ENCODE data around the gene RRBP1. TPM values are rescaled to one million over a fixed set of nuclear protein-coding genes. Genes with fewer than 3 reads are reported as not detected.

RRBP1 gene
- total and polyA plus RNA-seq, 4 donors, result 75.4 to 202 (median 130) TPM

GRCh38 chr20:17645010-17645409 is 37.0 kb downstream of the RRBP1 start:
- Histone ChIP-seq H3K4me1 (ENCODE audit: control insufficient read depth in 4 of 4, insufficient read depth in 4 of 4, low read length in 3 of 4) (peaks cover 17 to 85% (median 76%) of the 10 kb centered on the region in 4 donors), H3K27ac (ENCODE audit: low read depth in 1 of 2, low read length in 2 of 2) (no peak overlapping the region), H3K4me3 (ENCODE audit: low read depth in 1 of 3, low read length in 3 of 3) (no peak overlapping the region), H3K36me3 (ENCODE audit: control insufficient read depth in 4 of 4, insufficient read depth in 3 of 4, low read depth in 1 of 4, low read length in 3 of 4) (peaks cover 11 to 27% (median 20%) of the 10 kb centered on the region in 4 donors), H3K9me3 (ENCODE audit: control insufficient read depth in 4 of 4, low read length in 3 of 4) (no peaks in the 10 kb centered on the region), H3K27me3 (ENCODE audit: control insufficient read depth in 4 of 4, insufficient read depth in 4 of 4, low read length in 3 of 4) (no peaks in the 10 kb centered on the region), H3K9ac (ENCODE audit: low read depth in 1 of 2, low read length in 2 of 2) (no peak overlapping the region)
- no peak for DNase-seq (ENCODE audit: low spot score)
- WGBS, result 93% methylated on average over 14 of the region's 14 CpGs
- TF ChIP-seq SP1 (IDR thresholded peaks at IDR 0.05) (no peak), REST (IDR thresholded peaks at IDR 0.05) (no peak), NR2F2 (IDR thresholded peaks at IDR 0.05) (no peak), CTCF (IDR thresholded peaks at IDR 0.05; ENCODE audit: low read depth, low read length, missing input control) (no peak), JUND (IDR thresholded peaks at IDR 0.05) (no peak), HNF4A (conservative IDR thresholded peaks at IDR 0.05) (no peak), RXRA (IDR thresholded peaks at IDR 0.05) (no peak), EGR1 (IDR thresholded peaks at IDR 0.05; ENCODE audit: low read depth in 2 of 2) (no peak)

GRCh38 chr20:17644451-17644850 is 37.6 kb downstream of the RRBP1 start:
- H3K27ac ChIP-seq (ENCODE audit: low read depth in 1 of 2, low read length in 2 of 2), result no peak overlapping the region
- H3K9ac ChIP-seq (ENCODE audit: low read depth in 1 of 2, low read length in 2 of 2), result no peak overlapping the region
- TF ChIP-seq EGR1 (IDR thresholded peaks at IDR 0.05; ENCODE audit: low read depth in 2 of 2) (no peak), HNF4G (IDR thresholded peaks at IDR 0.05) (no peak), GABPA (IDR thresholded peaks at IDR 0.05 in 1 of 2, conservative IDR thresholded peaks at IDR 0.05 in 1 of 2) (no peak), YY1 (IDR thresholded peaks at IDR 0.05) (no peak), ATF3 (IDR thresholded peaks at IDR 0.05) (no peak), NR2F2 (IDR thresholded peaks at IDR 0.05) (no peak), SP1 (IDR thresholded peaks at IDR 0.05) (no peak), RXRA (IDR thresholded peaks at IDR 0.05) (no peak), MAX (IDR thresholded peaks at IDR 0.05) (no peak), TAF1 (conservative IDR thresholded peaks at IDR 0.05) (no peak), HNF4A (conservative IDR thresholded peaks at IDR 0.05) (no peak), FOXA1 (IDR thresholded peaks at IDR 0.05) (no peak), CTCF (IDR thresholded peaks at IDR 0.05; ENCODE audit: low read depth, low read length, missing input control) (no peak), REST (IDR thresholded peaks at IDR 0.05) (no peak), FOXA2 (IDR thresholded peaks at IDR 0.05) (no peak), JUND (IDR thresholded peaks at IDR 0.05) (no peak), ZBTB33 (IDR thresholded peaks at IDR 0.05) (no peak), RAD21 (IDR thresholded peaks at IDR 0.05) (no peak)
- no peaks in the 10 kb centered on the region for H3K9me3 ChIP-seq (ENCODE audit: control insufficient read depth in 4 of 4, low read length in 3 of 4)
- peaks cover 11 to 30% (median 21%) of the 10 kb centered on the region in 4 donors for H3K36me3 ChIP-seq (ENCODE audit: control insufficient read depth in 4 of 4, insufficient read depth in 3 of 4, low read depth in 1 of 4, low read length in 3 of 4)
- DNase-seq (ENCODE audit: low spot score), result no peak
- peaks cover 16 to 79% (median 71%) of the 10 kb centered on the region in 4 donors for H3K4me1 ChIP-seq (ENCODE audit: control insufficient read depth in 4 of 4, insufficient read depth in 4 of 4, low read length in 3 of 4)
- H3K27me3 ChIP-seq (ENCODE audit: control insufficient read depth in 4 of 4, insufficient read depth in 4 of 4, low read length in 3 of 4), result no peaks in the 10 kb centered on the region
- WGBS, result 35% methylated on average over 13 of the region's 13 CpGs
- H3K4me3 ChIP-seq (ENCODE audit: low read depth in 1 of 3, low read length in 3 of 3), result no peak overlapping the region
